ENCODE measurements around the gene BMP7. TPM values are rescaled to one million over a fixed set of nuclear protein-coding genes. Genes with fewer than 3 reads are reported as not detected.

The BMP7 gene
- total RNA-seq, 1 experiment from 2014 or later = not detected

GRCh38 chr20:57257701-57258453, 8.6 kb downstream of the BMP7 start:
- no peaks in the 10 kb centered on the region for H3K9me3 ChIP-seq (replicated peaks)
- H3K4me3 ChIP-seq = no peak overlapping the region
- H3K4me1 ChIP-seq (replicated peaks) = no peaks in the 10 kb centered on the region
- peaks cover 59% of the 10 kb centered on the region for H3K27me3 ChIP-seq (replicated peaks)
- no peaks in the 10 kb centered on the region for H3K36me3 ChIP-seq
- no peak for DNase-seq (ENCODE audit: low read depth in 1 of 2, low spot score in 2 of 2)
- H3K27ac ChIP-seq = no peak overlapping the region

GRCh38 chr20:57256908-57257307, 9.5 kb downstream of the BMP7 start:
- no peak for DNase-seq (ENCODE audit: low read depth in 1 of 2, low spot score in 2 of 2)
- H3K27ac ChIP-seq = no peak overlapping the region

GRCh38 chr20:57256205-57256604, 10.2 kb downstream of the BMP7 start:
- no peak for DNase-seq (ENCODE audit: low read depth in 1 of 2, low spot score in 2 of 2)
- no peaks in the 10 kb centered on the region for H3K9me3 ChIP-seq (replicated peaks)
- H3K27ac ChIP-seq = no peak overlapping the region
- H3K27me3 ChIP-seq (replicated peaks) = peaks cover 43% of the 10 kb centered on the region
- H3K36me3 ChIP-seq = no peaks in the 10 kb centered on the region
- H3K4me3 ChIP-seq = no peak overlapping the region
- peaks cover 6% of the 10 kb centered on the region for H3K4me1 ChIP-seq (replicated peaks)

More at GRCh38 chr20:57256908-57257307, 9.5 kb downstream of the BMP7 start:
- H3K4me3 ChIP-seq = no peak overlapping the region
- peaks cover 50% of the 10 kb centered on the region for H3K27me3 ChIP-seq (replicated peaks)
- H3K36me3 ChIP-seq = no peaks in the 10 kb centered on the region
- H3K9me3 ChIP-seq (replicated peaks) = no peaks in the 10 kb centered on the region
- no peaks in the 10 kb centered on the region for H3K4me1 ChIP-seq (replicated peaks)

GRCh38 chr20:57255183-57255582, 11.3 kb downstream of the BMP7 start:
- DNase-seq (ENCODE audit: low read depth in 1 of 2, low spot score in 2 of 2) = no peak
- no peak overlapping the region for H3K27ac ChIP-seq
- H3K4me3 ChIP-seq = no peak overlapping the region
- H3K27me3 ChIP-seq (replicated peaks) = peaks cover 32% of the 10 kb centered on the region
- H3K9me3 ChIP-seq (replicated peaks) = no peaks in the 10 kb centered on the region
- H3K36me3 ChIP-seq = no peaks in the 10 kb centered on the region
- peaks cover 11% of the 10 kb centered on the region for H3K4me1 ChIP-seq (replicated peaks)

- H3K9me3 ChIP-seq (replicated peaks) = no peaks in the 10 kb centered on the region
- no peak for DNase-seq (ENCODE audit: low read depth in 1 of 2, low spot score in 2 of 2)
- H3K36me3 ChIP-seq = no peaks in the 10 kb centered on the region
- 0 out of 2 replicates have a peak, but pooled peaks cover 8% of the 10 kb centered on the region for H3K27me3 ChIP-seq (replicated peaks)
- peaks cover 19% of the 10 kb centered on the region for H3K4me1 ChIP-seq (replicated peaks)
- no peak overlapping the region for H3K4me3 ChIP-seq
- no peak overlapping the region for H3K27ac ChIP-seq
Observed at GRCh38 chr20:57252559-57253162, 13.8 kb downstream of the BMP7 start.

GRCh38 chr20:57251949-57252348, 14.5 kb downstream of the BMP7 start:
- 0 out of 2 replicates have a peak, but pooled peaks cover 4% of the 10 kb centered on the region for H3K27me3 ChIP-seq (replicated peaks)
- no peak overlapping the region for H3K4me3 ChIP-seq
- no peaks in the 10 kb centered on the region for H3K9me3 ChIP-seq (replicated peaks)
- H3K36me3 ChIP-seq = no peaks in the 10 kb centered on the region
- peaks cover 26% of the 10 kb centered on the region for H3K4me1 ChIP-seq (replicated peaks)
- DNase-seq (ENCODE audit: low read depth in 1 of 2, low spot score in 2 of 2) = no peak
- H3K27ac ChIP-seq = no peak overlapping the region

- no peaks in the 10 kb centered on the region for H3K9me3 ChIP-seq (replicated peaks)
- peaks cover 26% of the 10 kb centered on the region for H3K4me1 ChIP-seq (replicated peaks)
- H3K27ac ChIP-seq = no peak overlapping the region
- no peaks in the 10 kb centered on the region for H3K36me3 ChIP-seq
- H3K4me3 ChIP-seq = no peak overlapping the region
- H3K27me3 ChIP-seq (replicated peaks) = no peaks in the 10 kb centered on the region
- DNase-seq (ENCODE audit: low read depth in 1 of 2, low spot score in 2 of 2) = peak; percentile 59 to 71
Observed at GRCh38 chr20:57251344-57251743, 15.1 kb downstream of the BMP7 start.

- no peak overlapping the region for H3K27ac ChIP-seq
- peaks cover 26% of the 10 kb centered on the region for H3K4me1 ChIP-seq (replicated peaks)
- H3K36me3 ChIP-seq = no peaks in the 10 kb centered on the region
- DNase-seq (ENCODE audit: low read depth in 1 of 2, low spot score in 2 of 2) = no peak
- no peaks in the 10 kb centered on the region for H3K9me3 ChIP-seq (replicated peaks)
- no peak overlapping the region for H3K4me3 ChIP-seq
- no peaks in the 10 kb centered on the region for H3K27me3 ChIP-seq (replicated peaks)
Observed at GRCh38 chr20:57250607-57251343, 15.7 kb downstream of the BMP7 start.

- H3K27me3 ChIP-seq (replicated peaks) = no peaks in the 10 kb centered on the region
- no peak overlapping the region for H3K4me3 ChIP-seq
- no peaks in the 10 kb centered on the region for H3K36me3 ChIP-seq
- no peaks in the 10 kb centered on the region for H3K9me3 ChIP-seq (replicated peaks)
- peaks cover 26% of the 10 kb centered on the region for H3K4me1 ChIP-seq (replicated peaks)
- no peak for DNase-seq (ENCODE audit: low read depth in 1 of 2, low spot score in 2 of 2)
- no peak overlapping the region for H3K27ac ChIP-seq
Observed at GRCh38 chr20:57249772-57250171, 16.7 kb downstream of the BMP7 start.

GRCh38 chr20:57249073-57249472, 17.4 kb downstream of the BMP7 start:
- H3K27ac ChIP-seq = no peak overlapping the region
- no peak for DNase-seq (ENCODE audit: low read depth in 1 of 2, low spot score in 2 of 2)
- no peaks in the 10 kb centered on the region for H3K9me3 ChIP-seq (replicated peaks)
- H3K36me3 ChIP-seq = no peaks in the 10 kb centered on the region
- no peaks in the 10 kb centered on the region for H3K27me3 ChIP-seq (replicated peaks)
- no peak overlapping the region for H3K4me3 ChIP-seq
- peaks cover 26% of the 10 kb centered on the region for H3K4me1 ChIP-seq (replicated peaks)

- DNase-seq (ENCODE audit: low read depth in 1 of 2, low spot score in 2 of 2) = peak in 1 of 2 experiments; percentile 30
- no peaks in the 10 kb centered on the region for H3K36me3 ChIP-seq
- H3K27ac ChIP-seq = no peak overlapping the region
Observed at GRCh38 chr20:57248132-57248797, 18.2 kb downstream of the BMP7 start.

GRCh38 chr20:57247292-57247965, 19.0 kb downstream of the BMP7 start:
- Histone ChIP-seq H3K9me3 (replicated peaks) (no peaks in the 10 kb centered on the region), H3K36me3 (no peaks in the 10 kb centered on the region), H3K27me3 (replicated peaks) (no peaks in the 10 kb centered on the region), H3K4me1 (replicated peaks) (peaks cover 26% of the 10 kb centered on the region), H3K27ac (no peak overlapping the region), H3K4me3 (no peak overlapping the region)
- DNase-seq (ENCODE audit: low read depth in 1 of 2, low spot score in 2 of 2) = no peak

More at GRCh38 chr20:57248132-57248797, 18.2 kb downstream of the BMP7 start:
- Histone ChIP-seq H3K4me3 (no peak overlapping the region), H3K4me1 (replicated peaks) (peaks cover 26% of the 10 kb centered on the region), H3K27me3 (replicated peaks) (no peaks in the 10 kb centered on the region), H3K9me3 (replicated peaks) (no peaks in the 10 kb centered on the region)

- H3K4me1 ChIP-seq (replicated peaks) = peaks cover 18% of the 10 kb centered on the region
- DNase-seq (ENCODE audit: low read depth in 1 of 2, low spot score in 2 of 2) = no peak
- no peaks in the 10 kb centered on the region for H3K9me3 ChIP-seq (replicated peaks)
- H3K27ac ChIP-seq = no peak overlapping the region
- no peaks in the 10 kb centered on the region for H3K27me3 ChIP-seq (replicated peaks)
- no peak overlapping the region for H3K4me3 ChIP-seq
- H3K36me3 ChIP-seq = no peaks in the 10 kb centered on the region
Observed at GRCh38 chr20:57245997-57246396, 20.4 kb downstream of the BMP7 start.

Data from SJSA1 (cell line).